ENCODE results near the gene SDHB.

The SDHB gene

GRCh38 chr1:17011092-17011438 lies 42.8 kb downstream of the SDHB start:
- H3K4me3 ChIP-seq (ENCODE audit: low read depth, low read length): peak overlapping the region; percentile 86
- no peak for DNase-seq (ENCODE audit: low read depth)
- TF ChIP-seq CTCF (IDR thresholded peaks at IDR 0.05; ENCODE audit: low read depth, low read length, missing control alignments): no peak

GRCh38 chr1:17009706-17010105 lies 44.1 kb downstream of the SDHB start:
- no peak for TF ChIP-seq CTCF (IDR thresholded peaks at IDR 0.05; ENCODE audit: low read depth, low read length, missing control alignments)
- no peak overlapping the region for H3K4me3 ChIP-seq (ENCODE audit: low read depth, low read length)
- no peak for DNase-seq (ENCODE audit: low read depth)

GRCh38 chr1:17008208-17008855 lies 45.5 kb downstream of the SDHB start:
- TF ChIP-seq CTCF (IDR thresholded peaks at IDR 0.05; ENCODE audit: low read depth, low read length, missing control alignments): no peak
- no peak for DNase-seq (ENCODE audit: low read depth)
- H3K4me3 ChIP-seq (ENCODE audit: low read depth, low read length): no peak overlapping the region

- no peak for DNase-seq (ENCODE audit: low read depth)
- no peak for TF ChIP-seq CTCF (IDR thresholded peaks at IDR 0.05; ENCODE audit: low read depth, low read length, missing control alignments)
- no peak overlapping the region for H3K4me3 ChIP-seq (ENCODE audit: low read depth, low read length)
Observed at GRCh38 chr1:17007121-17007520, 46.7 kb downstream of the SDHB start.

GRCh38 chr1:17005365-17005740 lies 48.5 kb downstream of the SDHB start:
- H3K4me3 ChIP-seq (ENCODE audit: low read depth, low read length): no peak overlapping the region
- no peak for TF ChIP-seq CTCF (IDR thresholded peaks at IDR 0.05; ENCODE audit: low read depth, low read length, missing control alignments)
- DNase-seq (ENCODE audit: low read depth): no peak

- no peak overlapping the region for H3K4me3 ChIP-seq (ENCODE audit: low read depth, low read length)
- no peak for TF ChIP-seq CTCF (IDR thresholded peaks at IDR 0.05; ENCODE audit: low read depth, low read length, missing control alignments)
- no peak for DNase-seq (ENCODE audit: low read depth)
Observed at GRCh38 chr1:17004466-17005364, 49.1 kb downstream of the SDHB start.
